Measurements from ENCODE around the gene TAS2R41. TPM values are rescaled to one million over a fixed set of nuclear protein-coding genes. Genes with fewer than 3 reads are reported as not detected.

The TAS2R41 gene, protein sequence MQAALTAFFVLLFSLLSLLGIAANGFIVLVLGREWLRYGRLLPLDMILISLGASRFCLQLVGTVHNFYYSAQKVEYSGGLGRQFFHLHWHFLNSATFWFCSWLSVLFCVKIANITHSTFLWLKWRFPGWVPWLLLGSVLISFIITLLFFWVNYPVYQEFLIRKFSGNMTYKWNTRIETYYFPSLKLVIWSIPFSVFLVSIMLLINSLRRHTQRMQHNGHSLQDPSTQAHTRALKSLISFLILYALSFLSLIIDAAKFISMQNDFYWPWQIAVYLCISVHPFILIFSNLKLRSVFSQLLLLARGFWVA
- total RNA-seq = not detected in 2 replicates

DNA sequence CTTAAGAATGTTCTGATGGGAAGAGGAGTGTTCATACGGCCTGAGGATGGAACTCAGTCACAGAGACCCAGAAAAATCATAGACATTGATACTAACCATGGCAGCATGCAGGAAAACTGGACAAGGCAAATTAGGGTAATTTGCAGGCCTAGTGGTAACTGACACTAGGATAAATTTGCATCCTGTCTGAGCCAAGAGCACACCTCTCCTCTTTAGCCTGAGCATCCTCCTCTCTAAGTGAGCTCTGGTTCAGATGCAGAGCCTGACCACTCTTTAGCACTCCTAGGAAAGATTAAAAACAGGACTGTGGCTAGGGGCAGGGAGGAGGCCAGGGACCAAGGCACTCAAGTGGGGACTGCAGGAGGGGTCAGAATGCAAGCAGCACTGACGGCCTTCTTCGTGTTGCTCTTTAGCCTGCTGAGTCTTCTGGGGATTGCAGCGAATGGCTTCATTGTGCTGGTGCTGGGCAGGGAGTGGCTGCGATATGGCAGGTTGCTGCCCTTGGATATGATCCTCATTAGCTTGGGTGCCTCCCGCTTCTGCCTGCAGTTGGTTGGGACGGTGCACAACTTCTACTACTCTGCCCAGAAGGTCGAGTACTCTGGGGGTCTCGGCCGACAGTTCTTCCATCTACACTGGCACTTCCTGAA lies at the start of gene TAS2R41:
TSS of gene TAS2R41 (plus strand) at position 373 of the 650 bp plus-strand sequence. CDS start at position 373, 0 bp downstream.

DNA sequence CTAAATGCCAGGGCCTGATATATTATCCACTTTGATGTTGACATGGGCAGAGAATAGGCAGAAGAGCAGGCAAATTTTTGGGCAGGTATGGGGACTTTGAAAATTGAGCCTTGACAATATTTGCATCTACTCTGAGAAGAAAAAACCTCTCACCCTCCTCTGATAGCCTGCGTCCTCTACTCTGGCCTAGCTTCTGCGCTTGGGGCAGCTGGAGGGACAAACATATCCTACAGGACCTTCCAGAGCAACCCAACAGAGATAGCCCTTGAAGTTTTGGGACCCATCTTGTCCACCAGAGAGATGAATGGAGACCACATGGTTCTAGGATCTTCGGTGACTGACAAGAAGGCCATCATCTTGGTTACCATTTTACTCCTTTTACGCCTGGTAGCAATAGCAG lies 34.5 kb upstream of the TAS2R41 start, which contains the start of gene TAS2R60:
TSS of gene TAS2R60 (plus strand) at position 301 of the 400 bp plus-strand sequence. CDS start at position 301, 0 bp downstream.

Other genes starting within 250 kb of the TAS2R41 start
- gene GSTK1, start 214.4 kb upstream of the TAS2R41 start, total RNA-seq = 82.7 and 96.0 TPM in 2 replicates
- gene TMEM139, start 192.9 kb upstream of the TAS2R41 start, total RNA-seq = 3.2 and 8.7 TPM in 2 replicates
- 14.4 TPM in 2 replicates for gene CASP2, start 189.5 kb upstream of the TAS2R41 start, total RNA-seq
- gene CLCN1, start 161.8 kb upstream of the TAS2R41 start, total RNA-seq = 0.21 TPM in 1 of 2 replicates, not detected in the other
- 0.35 and 0.56 TPM in 2 replicates for gene FAM131B, start 115.2 kb upstream of the TAS2R41 start, total RNA-seq
- 80.0 and 105 TPM in 2 replicates for gene ZYX, start 96.5 kb upstream of the TAS2R41 start, total RNA-seq
- 74.0 and 87.5 TPM in 2 replicates for gene EPHA1, start 69.0 kb upstream of the TAS2R41 start, total RNA-seq
- gene TAS2R60, start 34.4 kb upstream of the TAS2R41 start, total RNA-seq = not detected in 2 replicates
- 0.51 and 1.6 TPM in 2 replicates for gene CTAGE15, start 93.9 kb downstream of the TAS2R41 start, total RNA-seq
- gene TCAF2, start 143.1 kb downstream of the TAS2R41 start, total RNA-seq = 4.7 and 6.6 TPM in 2 replicates